DMS53 treated with DMSO at 0.1 percent for 48 hours (cell line): ENCODE data around the gene SRD5A3.

ENCODE experiments used
- DNase-seq: peaks from one replicate; lab custom pipeline; 2025; ENCODE audit not compliant: unreplicated experiment; lab: John Stamatoyannopoulos, UW

Gene SRD5A3

GRCh38 chr4:55373461-55373860 is 27.4 kb downstream of the SRD5A3 start:
- no peak for DNase-seq

- no peak for DNase-seq
These were observed 30.7 kb downstream of the SRD5A3 start for GRCh38 chr4:55376698-55377097.

DNA sequence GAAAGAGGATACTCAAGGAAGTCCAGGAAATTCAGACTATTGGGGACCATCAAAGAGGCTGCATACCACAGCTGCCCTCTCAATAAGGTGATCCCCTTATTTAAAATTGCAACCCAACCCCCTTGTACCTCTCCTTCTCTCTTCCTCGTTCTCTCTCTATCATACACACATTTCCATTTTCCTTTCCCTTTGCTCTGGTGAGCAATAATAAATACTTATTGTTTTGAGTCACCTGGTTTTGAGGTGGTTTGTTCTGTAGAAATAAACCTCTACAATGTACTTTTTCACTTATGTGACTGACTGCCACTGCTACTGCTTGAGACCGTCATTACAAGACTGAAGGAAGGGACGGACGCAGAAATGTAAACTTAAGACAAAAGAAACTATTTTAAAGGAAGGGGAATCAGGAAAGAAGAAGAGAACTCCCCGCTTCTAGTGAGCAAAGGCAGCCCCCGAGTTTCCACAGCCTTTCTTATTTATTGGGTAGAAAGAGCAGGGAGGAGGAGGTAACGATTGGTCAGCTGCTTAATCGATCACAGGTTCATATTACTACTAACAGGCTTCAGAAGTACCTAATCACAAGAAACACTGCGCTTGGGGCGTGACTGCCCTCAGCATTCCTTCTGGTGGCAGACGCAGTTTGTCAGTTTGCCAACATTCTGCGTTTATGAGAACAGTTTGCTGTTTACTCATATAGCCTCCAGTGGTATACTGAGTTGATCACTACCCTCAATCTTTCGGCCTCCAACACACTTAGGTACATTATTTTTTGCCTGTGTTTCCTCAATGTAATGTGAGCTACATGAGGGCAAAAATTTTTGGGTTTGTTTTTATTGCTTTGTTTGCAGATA is 32.8 kb downstream of the SRD5A3 start:
- no peak for DNase-seq

- DNase-seq: no peak
These were observed 34.5 kb downstream of the SRD5A3 start for GRCh38 chr4:55380576-55380975.

- no peak for DNase-seq
These were observed 35.5 kb downstream of the SRD5A3 start for GRCh38 chr4:55381502-55381901.

- no peak for DNase-seq
These were observed 36.5 kb downstream of the SRD5A3 start for GRCh38 chr4:55382488-55383003.

DNA sequence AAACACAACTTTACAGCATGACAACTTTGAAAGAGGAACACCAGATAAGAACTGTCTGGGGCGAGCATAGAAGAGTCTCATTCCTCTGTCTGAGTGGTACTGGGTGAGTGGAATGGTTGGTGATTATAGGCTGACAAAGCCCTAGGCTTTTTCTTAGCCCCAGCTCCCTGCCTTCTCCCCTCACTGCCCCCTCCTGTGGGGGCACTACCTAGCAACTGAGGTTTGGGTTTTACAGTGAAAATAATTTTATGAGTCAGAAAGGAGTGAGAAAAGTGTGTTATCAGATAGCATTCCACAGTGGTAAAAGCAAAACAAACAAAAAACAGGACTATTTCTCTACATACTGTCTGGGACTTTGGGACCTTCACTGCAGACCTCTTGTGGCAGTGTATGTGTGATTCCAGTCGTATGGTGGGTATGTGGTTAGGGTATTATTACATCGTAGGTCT is 39.2 kb downstream of the SRD5A3 start:
- no peak for DNase-seq

DNA sequence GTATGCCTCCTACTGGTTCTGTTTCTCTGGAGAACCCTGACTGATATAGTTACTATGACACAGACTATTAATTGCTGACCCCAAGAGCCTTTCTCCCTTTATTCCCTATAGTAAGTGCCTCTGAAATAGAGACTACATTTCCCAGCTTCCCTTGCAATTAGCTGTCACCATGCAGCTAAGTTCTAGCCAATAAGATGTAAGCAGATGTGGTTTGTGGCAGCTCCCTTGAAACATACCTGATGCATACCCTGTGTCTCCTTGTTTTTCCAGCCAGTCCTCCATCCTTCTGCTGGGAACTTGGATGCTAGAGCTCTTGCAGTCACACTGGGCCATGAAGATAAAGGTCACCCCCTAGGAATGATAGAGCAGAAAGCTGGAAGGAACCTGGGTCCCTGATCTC is 40.0 kb downstream of the SRD5A3 start:
- DNase-seq: peak; percentile 5

- DNase-seq: no peak
These were observed 40.8 kb downstream of the SRD5A3 start for GRCh38 chr4:55386840-55387239.

- peak; percentile 19 for DNase-seq
These were observed 47.6 kb downstream of the SRD5A3 start for GRCh38 chr4:55393461-55394320.

GRCh38 chr4:55395218-55395528 is 49.1 kb downstream of the SRD5A3 start:
- no peak for DNase-seq

GRCh38 chr4:55395529-55396307 is 49.7 kb downstream of the SRD5A3 start, which contains the start of gene TMEM165:
TMEM165 (plus strand) TSS chr4:55395957; CDS start chr4:55396190, 233 bp downstream.
- peak; percentile 70 for DNase-seq

GRCh38 chr4:55396308-55397125 is 50.5 kb downstream of the SRD5A3 start:
- no peak for DNase-seq

DNA sequence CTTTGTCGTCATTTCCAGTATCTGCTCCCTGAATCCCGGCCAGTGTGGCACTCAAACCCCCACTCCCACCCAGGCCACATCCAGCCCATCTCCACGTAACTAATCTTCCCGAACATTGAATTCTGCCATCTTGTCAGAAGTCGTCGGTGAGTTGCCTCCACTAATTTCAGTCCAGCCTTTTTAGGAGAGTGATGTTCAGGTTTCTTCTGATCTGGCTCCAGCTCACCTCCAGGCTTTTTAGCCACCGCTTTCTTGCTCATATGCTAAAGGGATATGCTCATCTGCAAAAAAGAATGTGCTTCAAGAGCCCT is 51.0 kb downstream of the SRD5A3 start:
- DNase-seq: no peak

DNA sequence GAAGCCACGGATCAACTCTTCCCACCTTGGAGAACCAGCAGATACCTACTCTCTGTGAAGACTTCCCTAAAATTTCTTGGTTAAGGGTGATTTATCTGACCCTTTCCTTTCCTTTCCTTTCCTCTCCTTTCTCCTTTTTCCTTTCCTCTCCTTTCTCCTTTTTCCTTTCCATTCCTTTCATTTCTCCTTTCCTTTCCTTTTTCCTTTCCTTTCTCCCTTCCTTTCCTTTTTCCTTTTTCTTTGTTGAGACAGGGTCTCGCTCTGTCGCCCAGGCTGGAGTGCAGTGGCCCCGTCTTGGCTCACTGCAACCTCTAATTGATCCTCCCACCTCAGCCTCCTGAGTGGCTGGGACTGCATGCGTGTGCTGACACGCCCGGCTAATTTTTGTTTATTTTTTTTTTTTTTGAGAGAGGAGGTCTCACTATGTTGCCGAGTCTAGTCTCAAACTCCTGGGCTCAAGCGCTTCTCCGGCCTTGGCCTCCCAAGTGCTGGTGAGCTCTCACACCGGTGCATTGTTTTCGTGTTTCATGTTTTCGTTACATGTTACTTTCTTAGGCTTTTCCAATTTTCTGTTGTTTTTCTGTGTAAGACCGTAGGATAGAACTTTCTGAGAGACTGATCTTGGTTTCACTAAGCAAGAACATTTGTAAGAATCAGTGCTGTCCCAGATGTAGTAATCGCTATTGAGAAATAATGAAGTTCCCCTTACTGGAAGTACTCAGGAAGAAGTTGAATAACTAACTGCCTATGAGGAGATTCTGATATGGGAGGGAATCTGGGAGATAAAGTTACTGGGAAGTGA is 51.7 kb downstream of the SRD5A3 start:
- DNase-seq: no peak

DNA sequence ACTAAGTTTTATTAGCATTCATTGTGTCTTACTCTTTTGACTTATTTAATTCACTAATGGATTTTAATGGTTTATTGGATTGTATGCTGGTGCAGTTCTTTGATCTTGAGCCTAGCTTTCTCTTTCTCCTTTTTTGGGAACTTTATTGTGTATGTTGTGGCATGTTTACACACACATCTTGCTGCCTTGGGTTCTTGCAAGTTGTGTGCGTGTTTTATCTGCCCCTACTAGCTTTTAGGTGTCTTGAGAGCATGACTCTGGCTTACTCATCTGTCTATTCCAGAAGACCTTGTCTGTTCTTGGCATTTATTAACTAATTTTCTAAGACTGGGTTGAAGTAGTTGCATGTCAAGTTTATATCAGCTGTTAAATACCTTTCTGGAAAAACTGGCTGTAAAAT is 52.4 kb downstream of the SRD5A3 start:
- DNase-seq: no peak

DNA sequence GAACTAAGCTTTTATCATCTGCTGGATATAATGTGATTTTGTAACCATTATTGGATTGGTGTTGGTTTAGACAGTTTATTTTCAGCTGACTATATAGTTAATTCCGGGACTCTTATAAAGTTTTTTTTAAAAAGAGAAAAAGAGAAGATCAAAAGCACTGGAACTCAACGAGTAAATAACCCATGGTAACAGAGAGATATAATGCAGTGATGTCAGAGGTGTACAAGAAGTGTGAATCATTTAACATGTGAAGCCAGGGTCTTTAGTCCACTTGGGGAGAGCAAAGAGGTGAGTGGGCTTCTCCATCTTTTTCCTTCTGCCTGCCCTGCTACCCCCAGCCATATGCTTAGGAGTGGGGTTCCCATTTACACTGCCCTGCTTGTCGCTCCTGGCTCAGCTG is 52.9 kb downstream of the SRD5A3 start:
- no peak for DNase-seq

DNA sequence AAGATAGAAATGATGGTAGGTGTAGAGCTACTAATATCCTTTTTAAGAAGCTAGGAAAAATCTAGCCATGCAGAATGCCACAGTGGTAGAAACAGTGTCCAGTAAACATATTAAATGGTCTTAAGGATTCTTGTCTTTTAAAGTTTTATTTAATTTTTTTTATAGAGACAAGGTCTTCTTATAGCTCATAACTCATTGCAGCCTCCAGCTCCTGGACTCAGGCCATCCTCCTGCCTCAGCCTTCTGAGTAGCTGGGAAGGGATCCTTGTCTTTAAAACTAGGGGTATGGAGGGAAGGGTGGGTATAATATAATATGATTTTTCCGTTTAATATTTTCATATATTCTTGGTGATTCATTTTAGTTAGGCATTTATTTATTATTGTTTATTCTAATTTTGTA is 53.5 kb downstream of the SRD5A3 start:
- no peak for DNase-seq

DNA sequence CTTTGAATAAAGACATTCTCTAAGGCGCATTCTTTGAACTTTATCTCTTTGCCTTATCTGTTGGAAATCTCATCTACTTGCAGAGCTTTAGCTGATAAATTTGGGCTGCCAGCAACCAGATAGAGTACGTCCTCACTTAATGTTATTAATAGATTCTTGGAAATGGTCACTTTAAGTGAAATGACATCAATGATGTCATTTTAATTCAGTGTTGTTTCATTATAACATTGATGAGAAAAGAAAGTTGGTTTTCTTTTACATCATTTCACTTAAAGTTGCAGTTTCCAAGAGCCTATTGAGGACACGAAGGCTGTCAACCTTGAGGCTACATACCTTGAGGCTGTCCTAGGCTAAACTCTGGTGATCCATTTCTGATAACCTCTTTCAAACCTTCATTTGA is 59.0 kb downstream of the SRD5A3 start:
- DNase-seq: no peak

- DNase-seq: no peak
These were observed 60.5 kb downstream of the SRD5A3 start for GRCh38 chr4:55406545-55406944.
